OCI-LY3 (cell line): ENCODE measurements around the gene OGFR.

Experiments
- EZH2phosphoT487 ChIP-seq: fragments of 200-600 bp; shearing (Covaris generic); IDR thresholded peaks from 2 replicates; pipeline ENCODE4 v1.6.1; 2018; ENCODE audit warnings: antibody characterized with exemption, mixed run types, low read depth
- TF ChIP-seq, protein P1 (sequence below): fragments of 200-600, 300-600 bp; sonication (generic); IDR thresholded peaks from 2 replicates; pipeline ENCODE4 v1.5.1; 2014; ENCODE audit warnings: antibody characterized with exemption, low read length, low read depth

DNA sequence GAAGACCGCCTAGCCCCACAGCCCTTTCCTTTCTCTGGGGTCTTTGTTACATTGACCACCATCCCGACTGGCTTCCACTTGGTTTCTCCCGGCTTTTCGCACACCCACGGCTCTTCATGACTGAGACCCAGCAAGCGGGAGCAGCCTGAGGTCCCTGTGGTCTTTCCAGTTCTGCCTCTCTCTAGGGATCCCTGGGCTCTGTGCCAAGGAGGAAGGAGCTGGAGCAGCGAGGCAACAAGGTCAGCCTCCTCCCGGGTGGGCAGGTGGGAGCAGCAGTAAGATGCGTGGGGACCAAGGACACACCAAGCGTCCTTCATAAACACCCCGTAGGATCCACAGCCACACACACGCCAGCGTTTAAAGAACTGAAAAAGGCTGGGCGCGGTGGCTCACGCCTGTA is 37.9 kb upstream of the OGFR start:
- TF ChIP-seq, protein P1, sequence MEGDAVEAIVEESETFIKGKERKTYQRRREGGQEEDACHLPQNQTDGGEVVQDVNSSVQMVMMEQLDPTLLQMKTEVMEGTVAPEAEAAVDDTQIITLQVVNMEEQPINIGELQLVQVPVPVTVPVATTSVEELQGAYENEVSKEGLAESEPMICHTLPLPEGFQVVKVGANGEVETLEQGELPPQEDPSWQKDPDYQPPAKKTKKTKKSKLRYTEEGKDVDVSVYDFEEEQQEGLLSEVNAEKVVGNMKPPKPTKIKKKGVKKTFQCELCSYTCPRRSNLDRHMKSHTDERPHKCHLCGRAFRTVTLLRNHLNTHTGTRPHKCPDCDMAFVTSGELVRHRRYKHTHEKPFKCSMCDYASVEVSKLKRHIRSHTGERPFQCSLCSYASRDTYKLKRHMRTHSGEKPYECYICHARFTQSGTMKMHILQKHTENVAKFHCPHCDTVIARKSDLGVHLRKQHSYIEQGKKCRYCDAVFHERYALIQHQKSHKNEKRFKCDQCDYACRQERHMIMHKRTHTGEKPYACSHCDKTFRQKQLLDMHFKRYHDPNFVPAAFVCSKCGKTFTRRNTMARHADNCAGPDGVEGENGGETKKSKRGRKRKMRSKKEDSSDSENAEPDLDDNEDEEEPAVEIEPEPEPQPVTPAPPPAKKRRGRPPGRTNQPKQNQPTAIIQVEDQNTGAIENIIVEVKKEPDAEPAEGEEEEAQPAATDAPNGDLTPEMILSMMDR, result no peak
- TF ChIP-seq EZH2phosphoT487, result no peak
